HCT116 (cell line): ENCODE data around the gene SSR1. TPM values are rescaled to one million over a fixed set of nuclear protein-coding genes. Genes with fewer than 3 reads are reported as not detected.
A peak's percentile ranks its signal among the peaks of the same experiment; 100 is the strongest.
"Not testable (repeated sequence)": the region's sequence is repeated elsewhere in the genome, so short reads cannot be mapped to it uniquely, and the experiment has no call there.

Experiments used
- ATAC-seq: fragments of 200-7000 bp; cut with Tn5 transposase; 2 replicates; pipeline ENCODE4 v1.9.1; 2020; ENCODE audit warnings: mild to moderate bottlenecking, moderate library complexity
- BruUV-seq: library from RNA; stranded (reverse); fragments of 400-500 nt; replicated peaks from 2 replicates; lab custom pipeline; 2021; lab: Mats Ljungman, UMichigan
- CTCF ChIA-PET: fragments of 300-600 bp; sonication (Branson Sonifier 250); formaldehyde crosslinking; loops from one replicate; lab custom pipeline; 2021; ENCODE audit warnings: antibody characterized with exemption; lab: Charles Lee
- POLR2A ChIA-PET: fragments of 300-600, 350-600 bp; sonication (Branson Sonifier 250); formaldehyde crosslinking; loops from one replicate; lab custom pipeline; 2021; ENCODE audit warnings: antibody characterized with exemption; lab: Charles Lee
- RAD21 ChIA-PET, 2 experiments: fragments of 300-600 bp; sonication (Branson Sonifier 250); formaldehyde crosslinking; loops; one replicate each; lab custom pipeline; 2023; ENCODE audit warnings: low total read pairs in 2 of 2; ENCODE audit not compliant: uncharacterized antibody in 2 of 2, unreplicated experiment in 2 of 2, low non-redundant PET in 1 of 2; lab: Charles Lee
- DNase-seq: peaks from one replicate; pipeline ENCODE4 v3.0.0-alpha.2; 2010; ENCODE audit warnings: low read depth, low spot score
- H2AFZ ChIP-seq: fragments of 200-600 bp; shearing (Covaris generic), sonication (generic); 2 replicates; pipeline ENCODE4 v1.6.1; 2017; ENCODE audit warnings: low read depth, mixed run types, mixed read lengths, antibody characterized with exemption, low read length; ENCODE audit not compliant: poor library complexity, severe bottlenecking
- H3K27ac ChIP-seq: 2 replicates; pipeline ENCODE4 v1.5.1; 2012; ENCODE audit warnings: low read depth, low read length
- H3K27me3 ChIP-seq: fragments of 200-600 bp; sonication (generic); 2 replicates; pipeline ENCODE4 v1.6.1; 2016; ENCODE audit warnings: mixed run types, low read length, mixed read lengths; ENCODE audit not compliant: insufficient read depth
- H3K36me3 ChIP-seq, 2 experiments: fragments of 200-500 bp in 1 of 2; fragments of 200-600 bp in 1 of 2; sonication (Bioruptor generic) in 1 of 2; sonication (generic) in 1 of 2; 2 replicates each; pipeline versions ENCODE4 v1.5.1 to v1.6.1; 2014 to 2016; ENCODE audit warnings: low read length in 2 of 2, inconsistent platforms in 1 of 2, mixed read lengths in 1 of 2, mixed run types in 1 of 2; ENCODE audit not compliant: insufficient read depth in 2 of 2, control insufficient read depth in 1 of 2
- H3K4me1 ChIP-seq, 2 experiments: fragments of 200-600 bp in 1 of 2; sonication (generic) in 1 of 2; 2 replicates each; pipeline versions ENCODE4 v1.5.1 to v1.6.1; 2012 to 2017; ENCODE audit warnings: low read length in 2 of 2, inconsistent platforms in 1 of 2, mild to moderate bottlenecking in 1 of 2, mixed read lengths in 1 of 2, mixed run types in 1 of 2, moderate library complexity in 1 of 2; ENCODE audit not compliant: insufficient read depth in 2 of 2, control insufficient read depth in 1 of 2
- H3K4me2 ChIP-seq: fragments of 200-600 bp; sonication (generic); 2 replicates; pipeline ENCODE4 v1.6.1; 2017; ENCODE audit warnings: mixed run types, low read length, mixed read lengths
- H3K4me3 ChIP-seq, 2 experiments: fragments of 200-600 bp in 1 of 2; sonication (generic) in 1 of 2; replicated peaks in 1 of 2; 2 replicates each; pipeline ENCODE4 v1.5.1; 2011 to 2016; ENCODE audit warnings: low read length in 2 of 2, control low read depth in 1 of 2, low read depth in 1 of 2, mild to moderate bottlenecking in 1 of 2, mixed read lengths in 1 of 2, mixed run types in 1 of 2
- H3K79me2 ChIP-seq: fragments of 200-600 bp; sonication (generic); 2 replicates; pipeline ENCODE4 v1.6.1; 2017; ENCODE audit warnings: mild to moderate bottlenecking, mixed run types, low read length, moderate library complexity, mixed read lengths; ENCODE audit not compliant: insufficient read depth
- H3K9ac ChIP-seq: fragments of 200-600 bp; sonication (generic); 2 replicates; pipeline ENCODE4 v1.6.1; 2016; ENCODE audit warnings: low read length, mixed read lengths
- H3K9me2 ChIP-seq: fragments of 200-600 bp; sonication (generic), shearing (Covaris generic); 2 replicates; pipeline ENCODE4 v1.6.1; 2017; ENCODE audit warnings: mixed run types, mild to moderate bottlenecking, moderate library complexity; ENCODE audit not compliant: insufficient read depth
- H3K9me3 ChIP-seq, 2 experiments: fragments of 200-500 bp in 1 of 2; fragments of 200-600 bp in 1 of 2; sonication (Bioruptor generic) in 1 of 2; sonication (generic) in 1 of 2; 2 replicates each; pipeline ENCODE4 v1.6.1; 2014 to 2017; ENCODE audit warnings: low read length in 2 of 2, mixed read lengths in 2 of 2, inconsistent platforms in 1 of 2, low read depth in 1 of 2, mild to moderate bottlenecking in 1 of 2, mixed run types in 1 of 2, moderate library complexity in 1 of 2; ENCODE audit not compliant: control insufficient read depth in 1 of 2, insufficient read depth in 1 of 2
- H4K20me1 ChIP-seq: fragments of 200-600 bp; sonication (generic), shearing (Covaris generic); 2 replicates; pipeline ENCODE4 v1.6.1; 2017; ENCODE audit warnings: mixed run types, mild to moderate bottlenecking, moderate library complexity; ENCODE audit not compliant: insufficient read depth
- CEBPB ChIP-seq: IDR thresholded peaks from 2 replicates; pipeline ENCODE4 v1.6.1; 2012; ENCODE audit warnings: low read depth
- EGR1 ChIP-seq: IDR thresholded peaks from 2 replicates; pipeline ENCODE4 v1.6.1; 2012; ENCODE audit warnings: low read depth
- EZH2 ChIP-seq: fragments of 200-600 bp; sonication (generic); IDR thresholded peaks from 2 replicates; pipeline ENCODE4 v1.6.1; 2017; ENCODE audit warnings: antibody characterized with exemption, mixed run types
- POLR2A ChIP-seq: IDR thresholded peaks from 2 replicates; pipeline ENCODE4 v1.7.0; 2011; ENCODE audit warnings: borderline replicate concordance; ENCODE audit not compliant: insufficient read depth, insufficient read length; ENCODE audit errors: extremely low read depth
- RAD21 ChIP-seq: IDR thresholded peaks from 2 replicates; pipeline ENCODE4 v1.6.1; 2012; ENCODE audit warnings: low read depth, mild to moderate bottlenecking
- SRF ChIP-seq: IDR thresholded peaks from 2 replicates; pipeline ENCODE4 v1.6.1; 2012; ENCODE audit warnings: low read depth
- intact Hi-C: fragments of 100-400 bp; cut with micrococcal nuclease; formaldehyde crosslinking; loops from 2 replicates; pipeline ENCODE4 v1.10.0; 2022
- total RNA-seq: library from RNA; stranded (reverse); gene quantifications from one replicate; pipeline ENCODE4 v1.2.1, GENCODE V29; 2021; ENCODE audit not compliant: unreplicated experiment
- TF ChIP-seq, protein P1 (sequence below), 3 experiments: fragments of 200-600 bp in 1 of 3; sonication (generic) in 1 of 3; IDR thresholded peaks in 2 of 3; conservative IDR thresholded peaks in 1 of 3; 2 replicates each; pipeline ENCODE4 v1.5.1; 2012 to 2017; ENCODE audit warnings: low read depth in 2 of 3, low read length in 2 of 3, antibody characterized with exemption in 1 of 3, borderline replicate concordance in 1 of 3, control low read depth in 1 of 3, mild to moderate bottlenecking in 1 of 3, mixed read lengths in 1 of 3, mixed run types in 1 of 3, moderate library complexity in 1 of 3; ENCODE audit not compliant: insufficient read depth in 1 of 3
- TF ChIP-seq, protein P2 (sequence below): IDR thresholded peaks from 2 replicates; pipeline ENCODE4 v1.6.1; 2012
- TF ChIP-seq, protein P3 (sequence below): IDR thresholded peaks from 2 replicates; pipeline ENCODE4 v1.6.1; 2012
- TF ChIP-seq, protein P4 (sequence below): IDR thresholded peaks from 2 replicates; pipeline ENCODE4 v1.6.1; 2012; ENCODE audit warnings: low read depth

The SSR1 gene
- total RNA-seq, 1 experiment from 2014 or later: 127 TPM

DNA sequence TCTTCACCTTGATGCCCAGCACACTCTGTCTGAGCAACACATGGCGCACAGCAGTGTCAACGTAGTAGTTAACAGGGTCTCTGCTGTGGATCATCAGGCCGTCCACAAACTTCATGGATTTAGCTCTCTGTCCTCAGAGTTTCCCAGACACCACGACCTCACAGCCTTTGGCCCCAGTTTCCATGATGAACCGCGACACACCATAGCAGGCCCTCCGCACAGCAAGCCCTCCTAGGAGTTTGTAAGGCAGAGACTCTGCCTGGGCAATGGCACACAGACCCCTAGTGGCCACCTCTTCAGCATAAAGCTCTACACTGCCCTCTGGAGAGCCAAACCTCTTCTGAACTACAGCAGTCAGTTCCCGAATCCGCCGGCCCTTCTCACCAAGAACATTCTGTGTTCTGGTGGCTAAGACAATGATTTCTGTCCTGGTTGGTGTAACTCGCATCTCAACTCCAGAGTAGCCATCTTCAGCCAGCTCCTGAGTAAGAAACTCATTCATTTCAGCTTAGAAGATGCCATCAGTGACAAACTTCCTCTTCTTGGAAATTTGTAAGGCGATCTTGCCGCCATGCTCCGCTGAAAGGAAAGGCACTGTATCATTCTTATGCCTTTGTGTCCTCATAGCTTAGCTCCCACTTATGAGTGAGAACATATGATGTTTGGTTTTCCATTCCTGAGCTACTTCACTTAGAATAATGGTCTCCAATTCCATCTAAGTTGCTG is 26.2 kb upstream of the SSR1 start:
- H2AFZ ChIP-seq, H3K4me2 ChIP-seq, H3K27me3 ChIP-seq, H3K4me1 ChIP-seq, H4K20me1 ChIP-seq, H3K9ac ChIP-seq, H3K4me3 ChIP-seq, intact Hi-C loops, H3K36me3 ChIP-seq, H3K79me2 ChIP-seq, BruUV-seq, H3K27ac ChIP-seq, H3K9me3 ChIP-seq, RAD21 ChIA-PET, H3K9me2 ChIP-seq: not testable (repeated sequence)
- ATAC-seq: peak; percentile 93
- ChIA-PET CTCF (interaction anchor here (0.8 to 1.2 kb wide), 4 partner anchors 10 to 24 kb away, joined by 3 to 4 read pairs (median 3); no protein-coding TSS in a partner anchor), POLR2A (interaction anchor here (0.9 kb wide), 1 partner anchor 14 kb away, joined by 3 read pairs; no protein-coding TSS in a partner anchor)
- peak; percentile 45 for DNase-seq
- peak; percentile 61 for TF ChIP-seq RAD21
- TF ChIP-seq, protein P1, sequence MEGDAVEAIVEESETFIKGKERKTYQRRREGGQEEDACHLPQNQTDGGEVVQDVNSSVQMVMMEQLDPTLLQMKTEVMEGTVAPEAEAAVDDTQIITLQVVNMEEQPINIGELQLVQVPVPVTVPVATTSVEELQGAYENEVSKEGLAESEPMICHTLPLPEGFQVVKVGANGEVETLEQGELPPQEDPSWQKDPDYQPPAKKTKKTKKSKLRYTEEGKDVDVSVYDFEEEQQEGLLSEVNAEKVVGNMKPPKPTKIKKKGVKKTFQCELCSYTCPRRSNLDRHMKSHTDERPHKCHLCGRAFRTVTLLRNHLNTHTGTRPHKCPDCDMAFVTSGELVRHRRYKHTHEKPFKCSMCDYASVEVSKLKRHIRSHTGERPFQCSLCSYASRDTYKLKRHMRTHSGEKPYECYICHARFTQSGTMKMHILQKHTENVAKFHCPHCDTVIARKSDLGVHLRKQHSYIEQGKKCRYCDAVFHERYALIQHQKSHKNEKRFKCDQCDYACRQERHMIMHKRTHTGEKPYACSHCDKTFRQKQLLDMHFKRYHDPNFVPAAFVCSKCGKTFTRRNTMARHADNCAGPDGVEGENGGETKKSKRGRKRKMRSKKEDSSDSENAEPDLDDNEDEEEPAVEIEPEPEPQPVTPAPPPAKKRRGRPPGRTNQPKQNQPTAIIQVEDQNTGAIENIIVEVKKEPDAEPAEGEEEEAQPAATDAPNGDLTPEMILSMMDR (IDR thresholded peaks at IDR 0.05 in 2 of 3, conservative IDR thresholded peaks at IDR 0.05 in 1 of 3; ENCODE audit: borderline replicate concordance in 1 of 3, insufficient read depth in 1 of 3, low read depth in 2 of 3, low read length in 2 of 3): peak; percentile 70 to 98 (median 83)

DNA sequence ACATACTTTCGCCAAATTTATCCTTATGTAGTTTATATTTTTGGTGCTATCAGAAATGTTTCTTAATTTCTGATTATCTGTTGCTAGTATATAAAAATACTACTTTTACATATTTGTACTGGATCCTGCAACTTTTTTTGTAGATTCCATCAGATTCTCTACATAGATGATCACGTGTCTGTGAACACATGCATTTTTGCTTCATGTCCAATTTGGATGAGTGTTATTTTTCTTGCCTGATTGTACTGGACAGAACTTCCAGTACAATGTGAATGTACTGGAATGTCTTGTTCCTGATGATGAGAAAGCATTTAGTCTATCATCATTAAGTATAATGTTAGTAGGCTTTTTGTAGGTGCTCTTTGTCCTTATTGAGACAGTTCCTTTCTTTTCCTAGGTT is 25.0 kb upstream of the SSR1 start:
- intact Hi-C loops: no loop called here
- no peak overlapping the region for H2AFZ ChIP-seq
- DNase-seq (no peak), ATAC-seq (no peak)
- CTCF ChIA-PET: no interaction called here
- H3K9me3 ChIP-seq: no peaks in the 10 kb centered on the region
- RAD21 ChIA-PET: no interaction called here
- no peaks in the 10 kb centered on the region for H3K27me3 ChIP-seq
- H3K4me2 ChIP-seq: no peak overlapping the region
- no peak overlapping the region for H3K9ac ChIP-seq
- no TSS peak for BruUV-seq
- H3K36me3 ChIP-seq: no peaks in the 10 kb centered on the region
- no peaks in the 10 kb centered on the region for H3K9me2 ChIP-seq
- no peak overlapping the region for H3K27ac ChIP-seq
- H3K4me1 ChIP-seq: peaks cover 0 to 9% of the 10 kb centered on the region in 2 experiments; a peak in 2 of 4 replicates
- H3K79me2 ChIP-seq: no peaks in the 10 kb centered on the region
- no peak overlapping the region for H3K4me3 ChIP-seq
- no peaks in the 10 kb centered on the region for H4K20me1 ChIP-seq
- POLR2A ChIA-PET: no interaction called here
- TF ChIP-seq CEBPB (no peak), SRF (no peak), RAD21 (no peak), EGR1 (no peak), EZH2 (no peak), POLR2A (no peak)
- TF ChIP-seq, protein P2, sequence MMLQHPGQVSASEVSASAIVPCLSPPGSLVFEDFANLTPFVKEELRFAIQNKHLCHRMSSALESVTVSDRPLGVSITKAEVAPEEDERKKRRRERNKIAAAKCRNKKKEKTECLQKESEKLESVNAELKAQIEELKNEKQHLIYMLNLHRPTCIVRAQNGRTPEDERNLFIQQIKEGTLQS: no peak
- TF ChIP-seq, protein P1 (IDR thresholded peaks at IDR 0.05 in 2 of 3, conservative IDR thresholded peaks at IDR 0.05 in 1 of 3; ENCODE audit: borderline replicate concordance in 1 of 3, insufficient read depth in 1 of 3, low read depth in 2 of 3, low read length in 2 of 3): no peak
- TF ChIP-seq, protein P3, sequence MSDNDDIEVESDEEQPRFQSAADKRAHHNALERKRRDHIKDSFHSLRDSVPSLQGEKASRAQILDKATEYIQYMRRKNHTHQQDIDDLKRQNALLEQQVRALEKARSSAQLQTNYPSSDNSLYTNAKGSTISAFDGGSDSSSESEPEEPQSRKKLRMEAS: no peak
- TF ChIP-seq, protein P4, sequence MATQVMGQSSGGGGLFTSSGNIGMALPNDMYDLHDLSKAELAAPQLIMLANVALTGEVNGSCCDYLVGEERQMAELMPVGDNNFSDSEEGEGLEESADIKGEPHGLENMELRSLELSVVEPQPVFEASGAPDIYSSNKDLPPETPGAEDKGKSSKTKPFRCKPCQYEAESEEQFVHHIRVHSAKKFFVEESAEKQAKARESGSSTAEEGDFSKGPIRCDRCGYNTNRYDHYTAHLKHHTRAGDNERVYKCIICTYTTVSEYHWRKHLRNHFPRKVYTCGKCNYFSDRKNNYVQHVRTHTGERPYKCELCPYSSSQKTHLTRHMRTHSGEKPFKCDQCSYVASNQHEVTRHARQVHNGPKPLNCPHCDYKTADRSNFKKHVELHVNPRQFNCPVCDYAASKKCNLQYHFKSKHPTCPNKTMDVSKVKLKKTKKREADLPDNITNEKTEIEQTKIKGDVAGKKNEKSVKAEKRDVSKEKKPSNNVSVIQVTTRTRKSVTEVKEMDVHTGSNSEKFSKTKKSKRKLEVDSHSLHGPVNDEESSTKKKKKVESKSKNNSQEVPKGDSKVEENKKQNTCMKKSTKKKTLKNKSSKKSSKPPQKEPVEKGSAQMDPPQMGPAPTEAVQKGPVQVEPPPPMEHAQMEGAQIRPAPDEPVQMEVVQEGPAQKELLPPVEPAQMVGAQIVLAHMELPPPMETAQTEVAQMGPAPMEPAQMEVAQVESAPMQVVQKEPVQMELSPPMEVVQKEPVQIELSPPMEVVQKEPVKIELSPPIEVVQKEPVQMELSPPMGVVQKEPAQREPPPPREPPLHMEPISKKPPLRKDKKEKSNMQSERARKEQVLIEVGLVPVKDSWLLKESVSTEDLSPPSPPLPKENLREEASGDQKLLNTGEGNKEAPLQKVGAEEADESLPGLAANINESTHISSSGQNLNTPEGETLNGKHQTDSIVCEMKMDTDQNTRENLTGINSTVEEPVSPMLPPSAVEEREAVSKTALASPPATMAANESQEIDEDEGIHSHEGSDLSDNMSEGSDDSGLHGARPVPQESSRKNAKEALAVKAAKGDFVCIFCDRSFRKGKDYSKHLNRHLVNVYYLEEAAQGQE: no peak
